Uterine smooth muscle cell (primary cell): ENCODE data around the gene BCL11A. TPM values are rescaled to one million over a fixed set of nuclear protein-coding genes. Genes with fewer than 3 reads are reported as not detected.

Source experiments
- total RNA-seq: library from RNA; depleted of rRNA; stranded (reverse); fragments of >200 nt; gene quantifications from 2 replicates; pipeline ENCODE4 v1.2.3, GENCODE V29; 2014

Gene BCL11A
- total RNA-seq = 0.37 and 0.44 TPM in 2 replicates

GRCh38 chr2:60553495-60554073, at the start of gene BCL11A:
Gene BCL11A, minus strand, starts transcription at chr2:60553654. Its CDS starts 384 bp downstream, at chr2:60553270.

Other genes with a start within 250 kb of the BCL11A start
- gene PAPOLG, start 202.6 kb upstream of the BCL11A start, total RNA-seq = 10.0 and 10.2 TPM in 2 replicates